ENCODE data around the gene RAD51D.

- TF ChIP-seq ZSCAN29 (IDR thresholded peaks at IDR 0.05) (no peak), CTCF (IDR thresholded peaks at IDR 0.05 in 2 of 3, conservative IDR thresholded peaks at IDR 0.05 in 1 of 3; ENCODE audit: control insufficient read depth in 2 of 3, extremely low read depth in 1 of 3, insufficient read depth in 1 of 3, low read depth in 3 of 3, low read length in 3 of 3) (no peak)
Measured at GRCh38 chr17:35147375-35147905, 27.8 kb upstream of the RAD51D start, which contains the start of gene UNC45B.
